Stimulated activated CD4-positive, alpha-beta T cell treated with anti-CD3 and anti-CD28 coated beads, Interleukin-15, amount 100 ng/mL, for 24 hours (primary cell): Measurements from ENCODE around the gene MAJIN.
A peak's percentile ranks its signal among the peaks of the same experiment; 100 is the strongest.

ENCODE experiments used
- DNase-seq: peaks from one replicate; pipeline ENCODE4 v3.0.0-alpha.2; 2020

MAJIN gene

GRCh38 chr11:64930340-64930739, 41.6 kb downstream of the MAJIN start:
- no peak for DNase-seq

DNA sequence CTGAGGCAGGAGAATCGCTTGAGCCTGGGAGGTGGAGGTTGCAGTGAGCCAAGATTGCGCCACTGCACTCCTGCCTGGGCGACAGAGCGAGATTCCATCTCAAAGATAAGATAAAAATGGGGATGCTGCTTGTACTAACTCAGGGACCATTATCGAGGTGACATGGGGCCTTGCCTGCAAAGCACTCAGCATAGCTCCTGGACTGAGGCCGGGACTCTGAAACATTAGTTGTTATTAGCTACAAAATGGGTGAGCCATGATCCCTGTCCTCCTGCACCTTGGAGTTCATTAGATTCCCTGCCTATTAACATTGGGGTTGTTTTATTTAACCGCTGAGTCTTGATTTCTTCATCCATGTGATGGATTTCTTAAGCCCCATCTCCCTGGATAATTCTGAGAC, 42.3 kb downstream of the MAJIN start:
- no peak for DNase-seq

DNA sequence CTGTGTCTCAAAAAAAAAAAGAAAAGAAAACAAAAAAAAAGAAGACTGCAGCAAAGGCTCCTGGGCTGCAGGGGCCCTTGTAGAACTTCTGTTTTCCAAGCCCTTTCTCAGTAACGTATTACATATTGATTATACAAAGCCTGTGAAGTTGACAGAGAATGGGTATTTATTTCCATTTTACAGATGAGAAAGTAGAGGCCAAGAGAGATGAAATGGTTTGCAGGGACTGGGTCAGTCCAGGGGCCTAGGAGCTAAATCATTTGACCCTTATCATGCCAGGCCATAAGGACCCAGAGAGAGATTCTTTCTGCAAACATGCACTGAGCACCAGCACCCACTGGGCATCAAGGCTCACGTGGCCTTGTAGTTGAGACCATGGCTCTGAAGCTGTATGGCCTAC, 43.0 kb downstream of the MAJIN start:
- no peak for DNase-seq

GRCh38 chr11:64926689-64927088, 45.2 kb downstream of the MAJIN start:
- no peak for DNase-seq

- DNase-seq: no peak
Observed at GRCh38 chr11:64925536-64926436, 46.1 kb downstream of the MAJIN start.

GRCh38 chr11:64924910-64925284, 47.0 kb downstream of the MAJIN start:
- DNase-seq: peak; percentile 29

GRCh38 chr11:64923944-64924909, 47.7 kb downstream of the MAJIN start, which contains the start of gene PPP2R5B:
TSS of gene PPP2R5B (plus strand) at chr11:64924689. CDS start at chr11:64925735, 1,046 bp downstream.
- peak; percentile 92 for DNase-seq

GRCh38 chr11:64923151-64923661, 48.7 kb downstream of the MAJIN start:
- DNase-seq: no peak

GRCh38 chr11:64921384-64921783, 50.5 kb downstream of the MAJIN start:
- no peak for DNase-seq

DNA sequence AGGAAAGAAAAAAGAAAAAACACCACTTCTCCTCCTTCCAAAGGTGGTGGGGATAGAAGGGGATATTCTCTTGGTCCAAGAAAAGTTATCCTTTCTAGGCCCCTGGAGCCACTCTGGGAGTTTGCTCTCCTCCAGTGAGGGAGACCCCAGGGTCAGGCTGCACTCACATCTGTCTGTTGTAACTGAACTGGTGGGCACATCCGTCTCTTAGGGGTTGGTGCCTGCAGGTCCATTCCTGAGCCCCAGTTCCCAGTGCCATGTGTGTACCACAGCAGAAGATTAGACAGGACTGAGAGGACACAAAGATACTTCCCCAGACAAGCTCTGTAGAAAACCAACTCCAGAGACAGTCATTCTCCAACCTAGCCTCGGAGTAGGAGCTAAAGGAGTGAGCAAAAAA, 51.8 kb downstream of the MAJIN start:
- no peak for DNase-seq

GRCh38 chr11:64919627-64920026, 52.3 kb downstream of the MAJIN start:
- no peak for DNase-seq

GRCh38 chr11:64918017-64918416, 53.9 kb downstream of the MAJIN start:
- no peak for DNase-seq

DNA sequence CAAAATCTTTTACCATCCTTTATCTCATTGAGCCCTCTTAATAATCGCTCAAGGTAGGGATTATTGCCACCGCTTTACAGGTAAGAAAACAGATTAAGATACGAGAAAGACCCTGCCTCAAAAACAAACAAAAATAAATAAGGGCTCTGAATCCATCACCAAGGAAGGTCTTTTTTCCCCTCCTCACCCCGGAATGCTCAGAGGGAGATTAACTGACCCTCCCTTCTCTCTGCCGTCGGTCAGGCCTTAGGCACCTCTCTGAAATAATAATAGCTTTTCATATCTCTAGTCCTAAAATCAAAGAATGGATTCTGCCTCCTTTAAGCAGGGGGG, 54.3 kb downstream of the MAJIN start:
- DNase-seq: no peak

DNA sequence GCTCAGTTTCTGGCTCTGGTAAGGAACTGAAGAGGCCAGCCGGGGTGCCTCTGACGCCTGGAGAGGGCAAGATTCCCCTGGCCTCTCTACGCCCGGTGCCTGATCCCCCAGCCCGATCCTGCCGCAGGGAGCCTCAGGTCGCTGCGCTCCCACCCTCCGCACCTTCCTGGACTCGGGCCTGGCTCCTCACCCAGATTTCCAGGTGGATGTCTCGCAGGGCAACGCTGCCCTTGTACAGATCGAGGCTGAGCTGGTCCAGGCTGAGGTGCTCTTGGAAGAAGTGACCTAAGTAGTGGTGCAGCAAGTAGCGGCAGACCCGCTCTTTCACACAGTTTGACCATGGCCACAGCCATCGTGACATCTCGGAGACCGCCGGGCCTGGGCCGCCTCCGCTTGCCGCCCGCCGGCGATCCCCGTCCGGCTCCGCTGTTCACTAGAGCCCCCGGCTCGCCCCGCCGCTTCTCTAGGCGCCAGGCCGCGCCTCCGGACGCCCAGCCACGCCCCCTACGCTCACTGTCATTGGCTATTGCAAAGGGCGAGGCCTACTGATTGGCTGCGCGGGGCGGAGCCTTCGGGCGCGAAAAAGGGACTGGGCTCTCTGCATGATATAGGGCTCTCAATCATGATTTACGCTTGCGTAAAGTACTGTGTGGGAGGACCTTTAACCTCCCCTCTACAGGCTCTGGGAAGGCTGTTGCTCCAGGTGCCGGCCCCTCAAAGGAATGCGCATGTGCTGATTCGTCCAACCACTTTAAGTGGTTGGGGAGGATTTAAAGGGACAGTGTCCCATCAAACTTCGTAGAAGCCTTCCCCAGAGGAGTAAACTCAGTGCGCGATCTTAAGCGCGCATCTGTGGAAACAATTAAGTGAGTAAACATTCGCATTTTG, 54.9 kb downstream of the MAJIN start, which contains the start of gene ATG2A:
Gene ATG2A, minus strand, starts transcription at position 435 of the 888 bp plus-strand sequence. Its CDS starts 74 bp downstream, at position 361.
- peak; percentile 100 for DNase-seq

GRCh38 chr11:64916040-64916774, 55.7 kb downstream of the MAJIN start:
- peak; percentile 27 for DNase-seq

DNA sequence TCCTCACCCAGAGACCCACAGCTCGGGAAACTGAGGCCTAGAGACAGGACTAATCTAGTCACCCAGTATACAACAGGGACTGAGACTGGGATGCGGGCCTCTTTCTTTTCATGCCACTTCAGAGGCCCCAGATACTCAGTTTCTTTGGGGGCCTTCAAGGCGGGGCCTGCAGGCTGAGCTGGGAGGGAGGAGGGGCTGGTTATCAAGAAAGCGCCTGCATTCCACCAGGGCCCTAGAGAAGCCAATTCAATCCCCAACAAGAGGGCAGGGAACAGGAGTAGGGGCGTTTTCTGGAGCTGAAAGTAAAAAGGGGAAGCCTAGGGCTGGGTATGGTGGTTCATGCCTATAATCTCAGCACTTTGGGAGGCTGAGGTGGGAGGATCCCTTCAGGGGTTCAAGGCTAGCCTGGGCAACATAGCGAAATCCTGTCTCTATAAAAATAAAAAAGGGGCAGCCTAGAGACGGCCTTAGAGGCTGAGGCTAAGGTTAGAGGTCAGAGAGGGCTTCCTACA, 56.5 kb downstream of the MAJIN start:
- DNase-seq: no peak

- no peak for DNase-seq
Observed at GRCh38 chr11:64914123-64914522, 57.8 kb downstream of the MAJIN start.

- DNase-seq: no peak
Observed at GRCh38 chr11:64913171-64913727, 58.7 kb downstream of the MAJIN start.

DNA sequence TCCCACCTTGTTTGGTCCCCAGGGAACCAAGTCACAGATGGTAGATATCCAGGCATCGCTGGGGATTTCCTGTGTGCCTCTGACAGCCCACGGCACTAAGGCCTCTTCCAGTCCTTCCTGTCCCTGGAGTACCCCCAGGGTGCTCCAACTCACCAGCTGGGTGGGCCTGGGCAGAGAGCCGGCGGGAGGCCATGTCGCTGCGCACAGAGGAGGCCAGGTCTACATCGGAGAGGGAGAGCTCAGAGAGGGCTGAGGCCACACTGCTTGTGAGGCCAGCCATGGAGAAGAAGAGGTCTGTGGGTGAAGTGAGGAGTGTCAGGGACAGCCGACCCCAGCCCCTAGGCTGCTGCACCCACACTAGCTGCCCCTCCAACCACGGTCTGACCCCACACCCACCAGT, 60.2 kb downstream of the MAJIN start:
- no peak for DNase-seq

GRCh38 chr11:64911142-64911541, 60.8 kb downstream of the MAJIN start:
- no peak for DNase-seq
